Measurements from ENCODE around the gene CALN1.

The CALN1 gene

DNA sequence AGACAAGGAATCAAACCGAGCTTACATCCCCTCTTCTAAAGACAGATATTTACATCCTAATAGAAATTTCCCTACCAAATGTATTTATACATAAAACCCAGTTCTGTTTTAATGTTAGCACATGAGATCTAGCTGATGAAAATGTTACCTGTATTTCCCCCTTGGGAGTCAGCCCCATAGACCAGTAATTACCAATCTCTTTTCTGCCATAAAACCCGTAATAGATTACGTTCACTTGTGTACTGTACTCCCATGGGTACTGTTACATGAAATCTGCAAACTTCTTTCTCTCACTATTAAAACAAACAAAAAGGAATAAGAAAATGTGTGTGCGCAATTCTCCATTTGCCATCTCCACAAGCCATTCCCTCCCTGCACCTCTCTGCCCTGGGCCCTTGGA is 450.9 kb downstream of the CALN1 start:
- Histone ChIP-seq H3K79me2 (ENCODE audit: low read length) (no peaks in the 10 kb centered on the region), H3K4me2 (ENCODE audit: low read depth, low read length) (no peak overlapping the region), H3K9me3 (replicated peaks; ENCODE audit: insufficient read depth, low read length) (no peaks in the 10 kb centered on the region), H3K4me1 (ENCODE audit: low read length) (no peaks in the 10 kb centered on the region), H3F3A (ENCODE audit: insufficient read depth, low read length) (no peaks in the 10 kb centered on the region), H3K9me2 (replicated peaks; ENCODE audit: insufficient read depth, low read length) (no peaks in the 10 kb centered on the region), H4K20me1 (ENCODE audit: insufficient read depth, low read length) (no peaks in the 10 kb centered on the region), H3K27me3 (replicated peaks; ENCODE audit: insufficient read depth, low read length) (no peaks in the 10 kb centered on the region), H3K4me3 (ENCODE audit: low read length) (no peak overlapping the region), H3K36me3 (replicated peaks; ENCODE audit: insufficient read depth, low read length) (no peaks in the 10 kb centered on the region), H3K27ac (ENCODE audit: low read length) (no peak overlapping the region), H3K9ac (ENCODE audit: low read length) (no peak overlapping the region), H2AFZ (ENCODE audit: low read length) (no peak overlapping the region)
- no peak for DNase-seq
- TF ChIP-seq EZH2 (optimal IDR thresholded peaks at IDR 0.05; ENCODE audit: low read depth, low read length) = no peak
- no peak for TF ChIP-seq EZH2phosphoT487 (IDR thresholded peaks at IDR 0.05; ENCODE audit: low read length)
- TF ChIP-seq, protein P1, sequence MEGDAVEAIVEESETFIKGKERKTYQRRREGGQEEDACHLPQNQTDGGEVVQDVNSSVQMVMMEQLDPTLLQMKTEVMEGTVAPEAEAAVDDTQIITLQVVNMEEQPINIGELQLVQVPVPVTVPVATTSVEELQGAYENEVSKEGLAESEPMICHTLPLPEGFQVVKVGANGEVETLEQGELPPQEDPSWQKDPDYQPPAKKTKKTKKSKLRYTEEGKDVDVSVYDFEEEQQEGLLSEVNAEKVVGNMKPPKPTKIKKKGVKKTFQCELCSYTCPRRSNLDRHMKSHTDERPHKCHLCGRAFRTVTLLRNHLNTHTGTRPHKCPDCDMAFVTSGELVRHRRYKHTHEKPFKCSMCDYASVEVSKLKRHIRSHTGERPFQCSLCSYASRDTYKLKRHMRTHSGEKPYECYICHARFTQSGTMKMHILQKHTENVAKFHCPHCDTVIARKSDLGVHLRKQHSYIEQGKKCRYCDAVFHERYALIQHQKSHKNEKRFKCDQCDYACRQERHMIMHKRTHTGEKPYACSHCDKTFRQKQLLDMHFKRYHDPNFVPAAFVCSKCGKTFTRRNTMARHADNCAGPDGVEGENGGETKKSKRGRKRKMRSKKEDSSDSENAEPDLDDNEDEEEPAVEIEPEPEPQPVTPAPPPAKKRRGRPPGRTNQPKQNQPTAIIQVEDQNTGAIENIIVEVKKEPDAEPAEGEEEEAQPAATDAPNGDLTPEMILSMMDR (IDR thresholded peaks at IDR 0.05; ENCODE audit: low read length) = no peak

DNA sequence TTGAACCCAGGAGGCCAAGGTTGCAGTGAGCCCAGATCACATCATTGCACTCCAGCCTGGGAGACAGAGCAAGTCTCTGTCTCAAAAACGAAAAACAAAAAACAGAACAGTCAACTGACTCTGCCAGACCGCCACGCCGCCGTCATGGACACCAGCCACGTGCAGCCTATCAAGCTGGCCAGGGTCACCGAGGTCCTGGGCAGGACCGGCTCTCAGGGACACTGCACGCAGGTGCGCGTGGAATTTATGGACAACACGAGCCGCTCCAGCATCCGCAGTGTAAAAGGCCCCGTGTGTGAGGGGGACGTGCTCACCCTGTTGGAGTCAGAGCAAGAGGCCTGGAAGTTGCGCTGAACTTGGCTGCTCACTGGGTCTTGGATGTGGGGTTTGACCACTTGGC is 470.0 kb downstream of the CALN1 start:
- Histone ChIP-seq H3K4me1 (ENCODE audit: low read length) (no peaks in the 10 kb centered on the region), H3K27me3 (replicated peaks; ENCODE audit: insufficient read depth, low read length) (no peaks in the 10 kb centered on the region), H3K4me2 (ENCODE audit: low read depth, low read length) (no peak overlapping the region), H3K27ac (ENCODE audit: low read length) (no peak overlapping the region), H3K9me3 (replicated peaks; ENCODE audit: insufficient read depth, low read length) (no peaks in the 10 kb centered on the region), H3K4me3 (ENCODE audit: low read length) (no peak overlapping the region), H2AFZ (ENCODE audit: low read length) (no peak overlapping the region), H3K9ac (ENCODE audit: low read length) (no peak overlapping the region), H4K20me1 (ENCODE audit: insufficient read depth, low read length) (no peaks in the 10 kb centered on the region), H3K36me3 (replicated peaks; ENCODE audit: insufficient read depth, low read length) (no peaks in the 10 kb centered on the region), H3K9me2 (replicated peaks; ENCODE audit: insufficient read depth, low read length) (no peaks in the 10 kb centered on the region), H3K79me2 (ENCODE audit: low read length) (no peaks in the 10 kb centered on the region), H3F3A (ENCODE audit: insufficient read depth, low read length) (no peaks in the 10 kb centered on the region)
- TF ChIP-seq EZH2 (optimal IDR thresholded peaks at IDR 0.05; ENCODE audit: low read depth, low read length) (no peak), EZH2phosphoT487 (IDR thresholded peaks at IDR 0.05; ENCODE audit: low read length) (no peak)
- TF ChIP-seq, protein P1 (IDR thresholded peaks at IDR 0.05; ENCODE audit: low read length) = no peak
- no peak for DNase-seq

GRCh38 chr7:71937840-71938371 is 474.2 kb downstream of the CALN1 start:
- no peaks in the 10 kb centered on the region for H3F3A ChIP-seq (ENCODE audit: insufficient read depth, low read length)
- TF ChIP-seq, protein P1 (IDR thresholded peaks at IDR 0.05; ENCODE audit: low read length) = no peak
- H3K79me2 ChIP-seq (ENCODE audit: low read length) = no peaks in the 10 kb centered on the region
- H3K4me2 ChIP-seq (ENCODE audit: low read depth, low read length) = no peak overlapping the region
- no peak overlapping the region for H3K4me3 ChIP-seq (ENCODE audit: low read length)
- H3K36me3 ChIP-seq (replicated peaks; ENCODE audit: insufficient read depth, low read length) = no peaks in the 10 kb centered on the region
- H2AFZ ChIP-seq (ENCODE audit: low read length) = no peak overlapping the region
- H3K27ac ChIP-seq (ENCODE audit: low read length) = no peak overlapping the region
- no peaks in the 10 kb centered on the region for H4K20me1 ChIP-seq (ENCODE audit: insufficient read depth, low read length)
- H3K9ac ChIP-seq (ENCODE audit: low read length) = no peak overlapping the region
- no peaks in the 10 kb centered on the region for H3K9me2 ChIP-seq (replicated peaks; ENCODE audit: insufficient read depth, low read length)
- H3K4me1 ChIP-seq (ENCODE audit: low read length) = no peaks in the 10 kb centered on the region
- no peak for DNase-seq
- H3K27me3 ChIP-seq (replicated peaks; ENCODE audit: insufficient read depth, low read length) = no peaks in the 10 kb centered on the region
- H3K9me3 ChIP-seq (replicated peaks; ENCODE audit: insufficient read depth, low read length) = no peaks in the 10 kb centered on the region
